Osteoblast (primary cell): ENCODE data around the gene RTL1. TPM values are rescaled to one million over a fixed set of nuclear protein-coding genes. Genes with fewer than 3 reads are reported as not detected.

Experiments used
- DNase-seq: peaks from one replicate; pipeline ENCODE4 v3.0.0; 2011; ENCODE audit warnings: low spot score, mixed read lengths; ENCODE audit not compliant: insufficient read length; ENCODE audit errors: missing footprints
- H2AFZ ChIP-seq: 2 replicates; pipeline ENCODE4 v1.6.0; 2011; ENCODE audit warnings: mild to moderate bottlenecking, low read length
- H3K27ac ChIP-seq: 2 replicates; pipeline ENCODE4 v1.5.1; 2011; ENCODE audit warnings: mild to moderate bottlenecking, low read depth, low read length, moderate library complexity
- H3K27me3 ChIP-seq: 2 replicates; pipeline ENCODE4 v1.6.0; 2012; ENCODE audit warnings: mild to moderate bottlenecking, control low read depth, inconsistent platforms, low read length, moderate library complexity; ENCODE audit not compliant: insufficient read depth
- H3K36me3 ChIP-seq: 2 replicates; pipeline ENCODE4 v1.5.1; 2011; ENCODE audit warnings: mild to moderate bottlenecking, low read length, control low read depth, moderate library complexity; ENCODE audit not compliant: insufficient read depth
- H3K4me1 ChIP-seq: 2 replicates; pipeline ENCODE4 v1.5.1; 2011; ENCODE audit warnings: mild to moderate bottlenecking, low read length, control low read depth, moderate library complexity; ENCODE audit not compliant: insufficient read depth
- H3K4me2 ChIP-seq: 2 replicates; pipeline ENCODE4 v1.6.0; 2011; ENCODE audit warnings: mild to moderate bottlenecking, low read length; ENCODE audit not compliant: insufficient read depth
- H3K4me3 ChIP-seq: fragments of 200-600 bp; sonication (generic); 3 replicates; pipeline ENCODE4 v1.5.1; 2012; ENCODE audit warnings: mild to moderate bottlenecking, low read length, inconsistent platforms; ENCODE audit not compliant: insufficient read depth
- H3K79me2 ChIP-seq: 2 replicates; pipeline ENCODE4 v1.6.0; 2012; ENCODE audit warnings: mild to moderate bottlenecking, low read length, control low read depth, inconsistent platforms; ENCODE audit not compliant: insufficient read depth
- H3K9me3 ChIP-seq: 2 replicates; pipeline ENCODE4 v1.5.1; 2011; ENCODE audit warnings: low read depth, low read length, control low read depth
- H4K20me1 ChIP-seq: 2 replicates; pipeline ENCODE4 v1.6.0; 2012; ENCODE audit warnings: mild to moderate bottlenecking, low read length, control low read depth; ENCODE audit not compliant: insufficient read depth
- total RNA-seq: library from RNA; depleted of rRNA; stranded (reverse); fragments of >200 nt; gene quantifications from 2 replicates; pipeline ENCODE4 v1.2.3, GENCODE V29; 2012
- TF ChIP-seq, protein P1 (sequence below): IDR thresholded peaks from 2 replicates; pipeline ENCODE4 v1.5.1; 2011; ENCODE audit warnings: mild to moderate bottlenecking, low read depth, low read length, moderate library complexity; ENCODE audit errors: extremely low read depth

The RTL1 gene
- total RNA-seq, 1 donor, result not detected

DNA sequence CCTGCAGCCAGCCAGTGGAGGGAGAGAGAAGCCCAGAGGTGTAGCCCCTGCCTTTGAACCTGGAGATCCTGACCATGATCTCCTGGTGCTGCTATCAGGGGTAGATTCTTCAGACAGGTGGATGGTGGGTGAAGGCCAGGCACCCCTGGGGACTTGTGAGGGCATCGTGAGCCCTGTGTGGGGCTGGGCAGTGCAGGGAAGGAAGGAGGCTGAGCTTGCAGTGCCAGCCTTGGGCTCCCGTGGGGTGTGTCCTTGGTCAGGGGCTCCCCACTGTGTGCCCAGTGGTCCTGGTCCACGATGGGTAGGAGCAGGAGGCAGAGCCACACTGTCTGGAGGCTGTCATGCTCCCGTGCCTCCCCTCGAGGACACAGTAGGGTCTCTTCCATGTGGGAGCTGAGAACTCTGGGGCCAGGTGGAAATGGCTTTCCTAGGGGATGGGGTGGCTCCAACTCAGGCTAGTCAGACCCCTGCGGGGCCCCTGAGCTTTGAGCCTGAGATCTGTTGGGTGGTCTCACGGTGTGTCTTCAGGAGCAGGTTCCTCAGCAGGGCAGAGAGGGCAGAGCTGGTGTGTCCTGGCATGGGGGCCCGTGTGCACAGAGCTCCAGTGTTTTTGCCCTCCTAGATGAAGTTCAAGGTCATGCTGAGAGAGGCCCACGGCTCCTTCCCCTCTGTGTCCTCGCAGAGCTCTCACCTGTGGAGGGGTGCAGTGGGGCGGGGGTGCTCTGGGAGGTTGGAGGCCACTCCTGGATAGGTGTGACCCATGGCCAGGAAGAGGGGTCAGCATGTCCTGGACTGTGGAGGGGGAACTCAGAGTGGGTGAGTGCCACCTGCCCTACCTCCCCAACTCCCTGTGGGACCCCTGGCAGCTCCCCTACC is 25.0 kb downstream of the RTL1 start:
- TF ChIP-seq, protein P1, sequence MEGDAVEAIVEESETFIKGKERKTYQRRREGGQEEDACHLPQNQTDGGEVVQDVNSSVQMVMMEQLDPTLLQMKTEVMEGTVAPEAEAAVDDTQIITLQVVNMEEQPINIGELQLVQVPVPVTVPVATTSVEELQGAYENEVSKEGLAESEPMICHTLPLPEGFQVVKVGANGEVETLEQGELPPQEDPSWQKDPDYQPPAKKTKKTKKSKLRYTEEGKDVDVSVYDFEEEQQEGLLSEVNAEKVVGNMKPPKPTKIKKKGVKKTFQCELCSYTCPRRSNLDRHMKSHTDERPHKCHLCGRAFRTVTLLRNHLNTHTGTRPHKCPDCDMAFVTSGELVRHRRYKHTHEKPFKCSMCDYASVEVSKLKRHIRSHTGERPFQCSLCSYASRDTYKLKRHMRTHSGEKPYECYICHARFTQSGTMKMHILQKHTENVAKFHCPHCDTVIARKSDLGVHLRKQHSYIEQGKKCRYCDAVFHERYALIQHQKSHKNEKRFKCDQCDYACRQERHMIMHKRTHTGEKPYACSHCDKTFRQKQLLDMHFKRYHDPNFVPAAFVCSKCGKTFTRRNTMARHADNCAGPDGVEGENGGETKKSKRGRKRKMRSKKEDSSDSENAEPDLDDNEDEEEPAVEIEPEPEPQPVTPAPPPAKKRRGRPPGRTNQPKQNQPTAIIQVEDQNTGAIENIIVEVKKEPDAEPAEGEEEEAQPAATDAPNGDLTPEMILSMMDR, result no peak
- peaks cover 55% of the 10 kb centered on the region for H4K20me1 ChIP-seq
- H3K4me3 ChIP-seq, result no peak overlapping the region
- peaks cover 96% of the 10 kb centered on the region for H3K79me2 ChIP-seq
- H3K27ac ChIP-seq, result no peak overlapping the region
- no peak overlapping the region for H2AFZ ChIP-seq
- no peak overlapping the region for H3K4me2 ChIP-seq
- H3K36me3 ChIP-seq, result peaks cover 26% of the 10 kb centered on the region
- H3K4me1 ChIP-seq, result no peaks in the 10 kb centered on the region
- DNase-seq, result no peak
- H3K9me3 ChIP-seq, result peaks cover 3% of the 10 kb centered on the region
- H3K27me3 ChIP-seq, result no peaks in the 10 kb centered on the region

DNA sequence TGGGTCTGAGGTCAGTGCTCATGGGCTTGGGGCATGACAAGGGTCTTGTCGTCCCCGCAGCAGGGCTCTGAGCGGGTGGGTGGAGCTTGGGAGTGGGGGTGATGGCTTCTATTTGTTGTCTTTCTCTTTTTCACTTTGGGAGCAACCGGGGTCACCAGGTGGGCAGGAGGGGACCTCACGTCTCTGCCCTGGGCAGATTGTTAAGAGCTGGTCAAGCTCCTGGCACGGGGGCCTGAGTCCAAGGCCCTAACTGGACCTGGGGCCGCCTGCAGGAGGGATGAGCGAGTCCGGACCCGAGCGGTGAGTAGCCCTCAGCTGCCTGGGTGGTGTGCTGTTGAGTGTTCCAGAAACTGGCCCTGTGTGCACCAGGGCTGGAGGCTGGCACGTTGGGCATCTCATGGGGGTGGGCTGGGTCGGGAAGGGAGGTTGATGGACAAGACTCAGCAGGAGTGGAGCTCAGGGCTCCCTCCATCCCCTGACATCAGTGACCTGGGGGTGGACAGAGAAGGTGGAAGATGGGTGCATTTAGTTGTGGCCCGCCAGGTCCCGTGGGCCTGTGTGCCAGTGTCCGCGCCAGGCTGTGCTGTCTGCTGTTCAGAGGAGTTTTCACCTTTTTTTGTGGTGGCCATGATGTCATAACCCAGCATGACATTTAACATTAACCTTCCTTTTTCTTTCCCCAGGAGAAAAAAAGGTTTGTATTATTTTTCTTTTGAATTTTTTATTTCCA is 27.5 kb downstream of the RTL1 start:
- TF ChIP-seq, protein P1, result no peak
- Histone ChIP-seq H2AFZ (no peak overlapping the region), H3K36me3 (peaks cover 7% of the 10 kb centered on the region), H3K27ac (no peak overlapping the region), H3K79me2 (peaks cover 77% of the 10 kb centered on the region), H4K20me1 (peaks cover 63% of the 10 kb centered on the region), H3K27me3 (no peaks in the 10 kb centered on the region), H3K9me3 (no peaks in the 10 kb centered on the region), H3K4me2 (no peak overlapping the region), H3K4me1 (no peaks in the 10 kb centered on the region), H3K4me3 (no peak overlapping the region)
- DNase-seq, result no peak

DNA sequence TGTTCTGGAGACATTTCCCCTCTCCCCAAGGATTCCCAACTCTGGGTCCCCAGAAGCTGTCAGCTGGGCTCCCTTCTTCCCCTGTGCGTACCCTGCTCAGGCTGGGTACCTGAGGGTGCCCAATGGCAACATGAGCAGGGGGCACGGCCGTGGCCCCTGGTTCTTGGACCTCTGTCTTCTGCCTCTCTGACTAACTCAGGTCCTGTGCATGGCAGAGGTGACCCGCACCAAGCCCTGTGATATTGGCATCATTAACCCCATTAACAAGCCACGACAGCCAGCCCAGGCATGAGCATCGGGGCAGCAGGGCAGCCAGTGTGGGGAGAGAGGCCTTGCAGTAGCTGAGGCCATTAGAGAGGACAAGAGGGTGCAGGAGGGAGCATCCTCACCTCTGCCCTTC is 28.4 kb downstream of the RTL1 start:
- H3K27me3 ChIP-seq, result no peaks in the 10 kb centered on the region

More for the DNA sequence above, 28.4 kb downstream of the RTL1 start:
- no peak overlapping the region for H3K4me3 ChIP-seq
- H2AFZ ChIP-seq, result no peak overlapping the region
- H4K20me1 ChIP-seq, result peaks cover 58% of the 10 kb centered on the region
- no peaks in the 10 kb centered on the region for H3K9me3 ChIP-seq
- no peak overlapping the region for H3K27ac ChIP-seq
- TF ChIP-seq, protein P1, result no peak
- H3K79me2 ChIP-seq, result peaks cover 69% of the 10 kb centered on the region
- no peak for DNase-seq
- H3K4me1 ChIP-seq, result no peaks in the 10 kb centered on the region
- H3K4me2 ChIP-seq, result no peak overlapping the region
- peaks cover 6% of the 10 kb centered on the region for H3K36me3 ChIP-seq
